A549 (cell line): ENCODE measurements around the gene DCUN1D1.
A peak's percentile ranks its signal among the peaks of the same experiment; 100 is the strongest.

ENCODE experiments used
- CTCF ChIP-seq: fragments of >200 bp; sonication (Bioruptor Twin); formaldehyde crosslinking; IDR thresholded peaks from 3 replicates; pipeline ENCODE4 v1.5.1; 2016
- USF2 ChIP-seq: fragments of 450-650 bp; IDR thresholded peaks from 2 replicates; pipeline ENCODE4 v1.6.1; 2014; ENCODE audit warnings: antibody characterized with exemption

- TF ChIP-seq CTCF (peak; percentile 51), USF2 (no peak)
These were observed 70.9 kb downstream of the DCUN1D1 start for GRCh38 chr3:182909318-182910040.
